HG03457 (cell line): Measurements from ENCODE around the gene BIN2.
"Not testable (repeated sequence)": the region's sequence is repeated elsewhere in the genome, so short reads cannot be mapped to it uniquely, and the experiment has no call there.

Source experiments
- ATAC-seq: cut with Tn5 transposase; IDR thresholded peaks from one replicate; pipeline ENCODE4 v1.9.1; 2021; ENCODE audit warnings: moderate number of reproducible peaks; ENCODE audit not compliant: unreplicated experiment

Gene BIN2

GRCh38 chr12:51346581-51346980 lies 22.6 kb upstream of the BIN2 start, which contains the start of gene CELA1:
TSS of gene CELA1 (minus strand) at chr12:51346679. CDS start at chr12:51346638, 41 bp downstream.
- ATAC-seq: no peak

- ATAC-seq: no peak
Observed at GRCh38 chr12:51345681-51346080, 21.7 kb upstream of the BIN2 start.

GRCh38 chr12:51343201-51343600 lies 19.2 kb upstream of the BIN2 start:
- ATAC-seq: no peak

GRCh38 chr12:51342416-51342815 lies 18.4 kb upstream of the BIN2 start:
- no peak for ATAC-seq

- ATAC-seq: no peak
Observed at GRCh38 chr12:51341251-51342007, 17.5 kb upstream of the BIN2 start.

GRCh38 chr12:51339750-51340149 lies 15.8 kb upstream of the BIN2 start:
- ATAC-seq: no peak

- not testable (repeated sequence) for ATAC-seq
Observed at GRCh38 chr12:51337336-51337735, 13.4 kb upstream of the BIN2 start.

- no peak for ATAC-seq
Observed at GRCh38 chr12:51335931-51336330, 12.0 kb upstream of the BIN2 start.

GRCh38 chr12:51334764-51335163 lies 10.8 kb upstream of the BIN2 start:
- ATAC-seq: no peak

GRCh38 chr12:51333536-51333935 lies 9.6 kb upstream of the BIN2 start:
- no peak for ATAC-seq

- no peak for ATAC-seq
Observed at GRCh38 chr12:51330186-51330585, 6.2 kb upstream of the BIN2 start.

- no peak for ATAC-seq
Observed at GRCh38 chr12:51329742-51330141, 5.8 kb upstream of the BIN2 start.

GRCh38 chr12:51328587-51328986 lies 4.6 kb upstream of the BIN2 start:
- ATAC-seq: no peak

GRCh38 chr12:51326698-51327439 lies 2.9 kb upstream of the BIN2 start:
- no peak for ATAC-seq

GRCh38 chr12:51324953-51325352 lies 979 bp upstream of the BIN2 start:
- no peak for ATAC-seq

- no peak for ATAC-seq
Observed at GRCh38 chr12:51323317-51323960, 535 bp downstream of the BIN2 start.

GRCh38 chr12:51322452-51322851 lies 1.5 kb downstream of the BIN2 start:
- ATAC-seq: no peak

- no peak for ATAC-seq
Observed at GRCh38 chr12:51321882-51322281, 2.1 kb downstream of the BIN2 start.

GRCh38 chr12:51320695-51321320 lies 3.2 kb downstream of the BIN2 start:
- ATAC-seq: no peak

- ATAC-seq: no peak
Observed at GRCh38 chr12:51320311-51320694, 3.7 kb downstream of the BIN2 start.

- ATAC-seq: no peak
Observed at GRCh38 chr12:51318846-51319599, 5.0 kb downstream of the BIN2 start.
